T-helper 17 cell (primary cell): ENCODE results near the gene MARVELD2. TPM values are rescaled to one million over a fixed set of nuclear protein-coding genes. Genes with fewer than 3 reads are reported as not detected.
"Not testable (repeated sequence)": the region's sequence is repeated elsewhere in the genome, so short reads cannot be mapped to it uniquely, and the experiment has no call there.

Experiments used
- ATAC-seq: fragments of 150-1000 bp; cut with Tn5 transposase; 2 replicates; pipeline ENCODE4 v1.10.0; 2021; ENCODE audit warnings: mild to moderate bottlenecking, moderate library complexity
- DNase-seq, 3 donors: peaks; one replicate each; pipeline versions ENCODE4 v3.0.0 to v3.0.0-alpha.2; 2020 to 2021
- H3K9me3 ChIP-seq: one replicate; pipeline ENCODE4 v1.7.0; 2013; ENCODE audit warnings: low read length, mild to moderate bottlenecking; ENCODE audit not compliant: control insufficient read depth, poor library complexity, severe bottlenecking
- H3K27ac Mint-ChIP-seq: one replicate; pipeline ENCODE4 v1.8.0; 2022; ENCODE audit warnings: mild to moderate bottlenecking, moderate library complexity, mixed read lengths
- H3K27me3 Mint-ChIP-seq: one replicate; pipeline ENCODE4 v1.8.0; 2022; ENCODE audit warnings: mixed read lengths
- H3K36me3 Mint-ChIP-seq: one replicate; pipeline ENCODE4 v1.8.0; 2022; ENCODE audit warnings: low read depth, mixed read lengths
- H3K4me1 Mint-ChIP-seq: one replicate; pipeline ENCODE4 v1.8.0; 2022; ENCODE audit warnings: mild to moderate bottlenecking, mixed read lengths
- H3K4me3 Mint-ChIP-seq: one replicate; pipeline ENCODE4 v1.8.0; 2022; ENCODE audit warnings: mild to moderate bottlenecking, moderate library complexity, mixed read lengths
- total RNA-seq, 4 donors: library from RNA in 2 of 4; stranded (reverse) in 2 of 4; gene quantifications; one replicate each; pipeline ENCODE4 v1.2.3 and lab custom pipeline; 2022 to 2026

MARVELD2 gene
- total RNA-seq, 2 donors from 2014 or later, result 0.12 to 0.26 TPM

DNA sequence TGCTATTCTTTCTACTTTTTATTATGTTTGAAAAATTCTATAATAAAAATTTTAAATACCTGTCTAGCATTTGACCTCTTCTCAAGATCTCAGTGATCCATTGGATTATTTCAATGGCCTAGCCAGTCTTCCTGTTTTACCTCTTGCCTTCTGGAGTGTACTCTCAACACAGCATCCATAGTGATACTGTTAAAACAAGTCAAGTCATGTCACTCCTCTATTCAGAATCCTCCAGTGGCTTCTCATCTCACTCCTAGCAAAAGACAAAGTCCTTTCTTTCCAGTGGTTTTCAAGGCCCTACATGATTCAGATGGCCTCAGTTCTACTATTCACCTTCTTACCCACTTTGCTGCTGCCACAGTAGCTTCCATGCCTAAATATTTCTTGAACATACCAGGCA lies 1.8 kb downstream of the MARVELD2 start:
- H3K4me1 Mint-ChIP-seq, result peaks cover 6% of the 10 kb centered on the region
- no peak overlapping the region for H3K27ac Mint-ChIP-seq
- DNase-seq, result no peak
- H3K4me3 Mint-ChIP-seq, result no peak overlapping the region
- peaks cover 5% of the 10 kb centered on the region for H3K36me3 Mint-ChIP-seq
- ATAC-seq, result no peak
- no peaks in the 10 kb centered on the region for H3K9me3 ChIP-seq
- H3K27me3 Mint-ChIP-seq, result no peaks in the 10 kb centered on the region

DNA sequence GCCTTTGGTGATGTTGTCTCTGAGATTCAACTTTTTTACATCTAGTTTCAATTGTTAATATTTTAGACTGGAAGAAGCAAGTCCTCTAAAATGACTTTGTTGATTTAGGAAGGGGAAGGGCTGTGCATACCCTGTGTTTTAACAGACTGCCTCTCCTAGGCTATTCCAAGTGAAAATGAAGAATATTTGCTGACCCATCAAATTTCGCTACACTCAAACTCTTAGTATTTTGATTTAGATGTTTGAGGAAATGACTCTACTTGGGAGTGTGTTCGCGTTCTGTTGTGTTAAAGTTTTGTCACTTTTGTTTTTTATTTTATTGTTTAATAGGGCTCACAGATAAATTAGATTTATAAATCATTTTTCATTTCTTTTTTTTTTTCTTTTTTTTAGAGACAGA lies 3.6 kb downstream of the MARVELD2 start:
- no peak for DNase-seq
- peaks cover 4% of the 10 kb centered on the region for H3K36me3 Mint-ChIP-seq
- H3K4me3 Mint-ChIP-seq, result no peak overlapping the region
- no peaks in the 10 kb centered on the region for H3K27me3 Mint-ChIP-seq
- H3K4me1 Mint-ChIP-seq, result peaks cover 6% of the 10 kb centered on the region
- no peak overlapping the region for H3K27ac Mint-ChIP-seq
- no peak for ATAC-seq
- no peaks in the 10 kb centered on the region for H3K9me3 ChIP-seq

DNA sequence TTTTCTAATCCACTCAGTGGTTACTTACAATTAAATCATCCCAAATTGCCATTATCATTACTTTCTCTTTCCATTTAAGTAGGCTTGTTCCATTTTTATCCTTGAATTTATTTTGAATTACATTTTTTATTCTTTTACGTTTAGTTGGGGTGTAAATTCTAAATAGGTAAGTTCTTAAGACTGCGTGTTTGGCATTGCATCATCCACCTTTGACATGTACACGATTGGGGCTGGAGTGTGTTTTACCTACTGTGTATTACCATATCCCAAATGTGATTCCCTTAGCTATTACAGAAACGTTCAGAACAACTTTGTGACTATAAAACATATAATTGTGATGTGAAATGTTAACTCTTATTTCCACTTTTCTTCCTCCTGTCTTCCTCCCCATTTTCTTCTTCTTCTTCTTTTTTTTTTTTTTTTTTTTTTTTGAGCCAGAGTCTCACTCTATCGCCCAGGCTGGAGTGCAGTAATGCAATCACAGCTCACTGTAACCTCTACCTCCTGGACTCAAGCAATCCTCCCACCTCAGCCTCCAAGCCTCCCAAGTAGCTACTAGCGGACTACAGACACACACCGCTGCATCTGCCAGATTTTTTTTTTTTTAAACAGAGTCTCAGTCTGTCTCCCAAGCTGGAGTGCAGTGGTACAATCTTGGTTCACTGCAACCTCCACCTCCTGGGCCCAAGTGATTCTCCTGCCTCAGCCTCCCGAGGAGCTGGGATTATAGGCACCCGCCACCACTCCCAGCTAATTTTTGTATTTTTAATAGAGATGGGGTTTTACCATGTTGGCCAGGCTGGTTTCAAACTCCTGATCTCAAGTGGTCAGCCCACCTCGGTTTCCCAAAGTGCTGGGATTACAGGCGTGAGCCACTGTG lies 16.7 kb downstream of the MARVELD2 start:
- Mint-ChIP-seq H3K27me3 (no peaks in the 10 kb centered on the region), H3K36me3 (no peaks in the 10 kb centered on the region), H3K4me3 (no peak overlapping the region)

DNA sequence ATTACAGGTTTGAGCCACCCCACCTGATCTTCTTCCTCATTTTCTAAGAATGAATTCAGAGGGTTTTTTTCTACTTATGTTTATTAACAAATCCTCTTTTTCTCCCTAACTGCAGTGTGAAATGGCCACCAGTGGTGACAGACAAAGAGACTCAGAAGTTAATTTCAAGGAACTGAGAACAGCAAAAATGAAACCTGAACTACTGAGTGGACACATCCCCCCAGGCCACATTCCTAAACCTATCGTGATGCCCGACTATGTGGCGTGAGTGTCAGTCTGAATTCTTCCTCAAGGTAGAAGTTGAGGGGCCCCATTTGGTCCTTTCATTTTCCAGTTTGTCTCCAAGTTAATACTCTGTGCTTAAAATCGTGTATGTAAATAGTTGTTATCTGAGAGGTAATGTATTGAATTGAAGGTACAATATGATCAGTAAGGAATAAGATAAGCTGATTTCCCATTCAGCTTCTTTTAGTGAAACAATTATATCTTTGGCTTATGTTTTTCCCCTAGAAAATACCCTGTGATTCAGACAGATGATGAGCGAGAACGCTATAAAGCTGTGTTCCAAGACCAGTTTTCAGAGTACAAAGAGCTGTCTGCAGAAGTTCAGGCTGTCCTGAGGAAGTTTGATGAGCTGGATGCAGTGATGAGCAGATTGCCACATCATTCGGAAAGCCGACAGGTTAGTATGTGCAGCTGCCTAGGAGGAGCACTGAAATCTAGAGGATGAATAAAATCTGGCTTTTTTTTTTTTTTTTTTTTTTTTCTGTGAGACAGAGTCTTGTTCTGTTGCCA lies 17.7 kb downstream of the MARVELD2 start:
- no peaks in the 10 kb centered on the region for H3K9me3 ChIP-seq
- H3K4me1 Mint-ChIP-seq, result peaks cover 2% of the 10 kb centered on the region
- no peak overlapping the region for H3K4me3 Mint-ChIP-seq
- DNase-seq (no peak), ATAC-seq (no peak)
- H3K36me3 Mint-ChIP-seq, result no peaks in the 10 kb centered on the region
- no peak overlapping the region for H3K27ac Mint-ChIP-seq
- no peaks in the 10 kb centered on the region for H3K27me3 Mint-ChIP-seq

More for the DNA sequence above, 16.7 kb downstream of the MARVELD2 start:
- DNase-seq (no peak), ATAC-seq (no peak)
- Mint-ChIP-seq H3K4me1 (peaks cover 2% of the 10 kb centered on the region), H3K27ac (peak overlapping the region; percentile 14)
- H3K9me3 ChIP-seq, result no peaks in the 10 kb centered on the region

DNA sequence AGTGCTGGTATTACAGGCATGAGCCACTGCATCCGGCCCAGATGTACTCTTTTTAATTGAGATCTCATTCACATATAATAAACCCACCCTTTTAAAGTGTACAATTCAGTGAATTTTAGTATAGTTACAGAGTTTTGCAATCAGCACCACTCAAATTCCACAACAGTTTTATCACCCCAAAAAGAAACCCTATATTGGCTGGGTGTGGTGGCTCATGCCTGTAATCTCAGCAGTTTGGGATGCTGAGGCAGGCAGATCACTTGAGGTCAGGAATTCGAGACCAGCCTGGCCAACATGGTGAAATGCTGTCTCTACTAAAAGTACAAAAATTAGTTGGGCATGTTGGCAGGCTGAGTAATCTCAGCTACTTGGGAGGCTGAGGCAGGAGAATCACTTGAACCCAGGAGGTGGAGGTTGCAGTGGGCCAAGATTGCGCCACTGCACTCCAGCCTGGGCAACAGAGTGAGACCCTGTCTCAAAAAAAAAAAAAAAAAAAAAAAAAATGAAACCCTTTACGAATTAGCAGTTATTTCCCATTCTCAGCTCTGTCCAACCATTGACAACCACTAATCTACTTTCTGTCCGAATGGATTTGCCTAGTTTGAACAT lies 20.5 kb downstream of the MARVELD2 start:
- not testable (repeated sequence) for H3K27me3 Mint-ChIP-seq, H3K9me3 ChIP-seq, H3K36me3 Mint-ChIP-seq, ATAC-seq, DNase-seq, H3K27ac Mint-ChIP-seq, H3K4me1 Mint-ChIP-seq, H3K4me3 Mint-ChIP-seq

DNA sequence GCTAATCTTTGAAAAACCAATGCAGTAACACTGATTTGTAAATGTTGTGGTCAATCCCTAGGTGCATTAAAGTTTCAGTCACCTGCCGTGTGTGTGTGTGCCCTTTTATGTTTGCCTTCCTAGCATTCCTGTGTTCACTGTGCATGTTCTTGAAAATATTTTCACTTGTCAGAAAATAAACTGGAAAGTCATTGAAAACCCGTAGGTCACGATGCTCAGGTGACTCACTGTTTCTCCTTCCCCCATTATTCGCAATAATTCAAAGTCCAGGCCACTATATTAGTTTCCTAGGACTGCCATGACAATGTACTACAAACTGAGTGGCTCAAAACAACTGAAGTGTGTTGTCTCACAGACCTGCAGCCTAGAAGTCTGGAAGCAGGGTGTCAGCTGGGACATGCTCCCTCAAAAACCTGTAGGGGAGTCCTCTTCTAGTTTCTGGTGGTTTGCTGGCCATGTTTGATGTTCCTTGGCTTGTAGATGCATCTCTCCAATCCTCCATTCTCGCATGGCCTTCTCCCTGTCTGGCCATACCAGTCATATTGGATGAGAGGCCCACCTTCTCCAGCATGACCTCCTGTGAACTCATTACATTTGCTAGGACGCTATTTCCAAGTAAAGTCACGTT lies 29.3 kb downstream of the MARVELD2 start:
- Mint-ChIP-seq H3K4me1 (no peaks in the 10 kb centered on the region), H3K27me3 (no peaks in the 10 kb centered on the region), H3K4me3 (no peak overlapping the region), H3K27ac (no peak overlapping the region), H3K36me3 (no peaks in the 10 kb centered on the region)
- no peaks in the 10 kb centered on the region for H3K9me3 ChIP-seq
- ATAC-seq, result no peak
- DNase-seq, result no peak

DNA sequence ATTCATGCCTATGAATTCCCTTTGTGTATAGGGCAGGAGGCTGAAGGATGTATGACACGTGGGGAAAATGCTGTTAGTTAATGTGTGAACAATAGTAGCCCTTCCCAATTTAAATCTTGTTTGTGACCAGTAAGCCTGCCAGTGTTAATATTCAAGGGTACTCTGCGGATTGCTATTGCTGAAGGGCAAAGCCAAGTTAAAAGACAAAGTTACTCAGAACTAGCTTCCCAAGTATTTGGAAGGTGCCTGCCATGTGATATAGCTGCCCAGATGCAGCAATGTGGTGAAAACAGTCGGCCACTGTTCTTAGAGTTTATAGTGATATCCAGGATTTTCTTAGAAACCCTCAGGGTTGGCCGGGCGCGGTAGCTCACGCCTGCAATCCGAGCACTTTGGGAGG lies 34.6 kb downstream of the MARVELD2 start:
- ATAC-seq, result no peak
- DNase-seq, result no peak
- no peaks in the 10 kb centered on the region for H3K36me3 Mint-ChIP-seq
- H3K4me3 Mint-ChIP-seq, result no peak overlapping the region
- H3K9me3 ChIP-seq, result no peaks in the 10 kb centered on the region
- no peak overlapping the region for H3K27ac Mint-ChIP-seq
- peaks cover under 1% of the 10 kb centered on the region for H3K27me3 Mint-ChIP-seq
- H3K4me1 Mint-ChIP-seq, result no peaks in the 10 kb centered on the region

DNA sequence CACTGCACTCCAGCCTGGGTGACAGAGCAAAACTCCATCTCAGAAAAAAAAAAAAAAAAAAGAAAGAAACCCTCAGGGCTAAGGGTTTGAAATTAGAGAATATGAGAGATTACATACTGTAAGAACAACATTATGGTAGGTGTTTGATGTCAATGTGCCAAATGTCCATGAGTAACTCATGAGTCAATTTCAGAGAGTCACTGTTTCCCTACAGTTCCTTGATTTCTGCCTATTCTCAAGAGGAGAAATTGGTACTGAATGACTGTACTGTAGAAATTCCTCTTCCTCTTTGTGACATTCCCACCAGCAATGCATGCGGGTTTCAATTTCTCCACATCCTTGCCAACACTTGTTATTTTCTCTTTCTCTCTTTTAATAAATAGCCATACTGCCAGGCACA lies 35.2 kb downstream of the MARVELD2 start:
- H3K9me3 ChIP-seq, result no peaks in the 10 kb centered on the region
- Mint-ChIP-seq H3K4me1 (no peaks in the 10 kb centered on the region), H3K27ac (no peak overlapping the region), H3K27me3 (peaks cover 5% of the 10 kb centered on the region), H3K36me3 (no peaks in the 10 kb centered on the region), H3K4me3 (no peak overlapping the region)
- no peak for DNase-seq
- ATAC-seq, result no peak

DNA sequence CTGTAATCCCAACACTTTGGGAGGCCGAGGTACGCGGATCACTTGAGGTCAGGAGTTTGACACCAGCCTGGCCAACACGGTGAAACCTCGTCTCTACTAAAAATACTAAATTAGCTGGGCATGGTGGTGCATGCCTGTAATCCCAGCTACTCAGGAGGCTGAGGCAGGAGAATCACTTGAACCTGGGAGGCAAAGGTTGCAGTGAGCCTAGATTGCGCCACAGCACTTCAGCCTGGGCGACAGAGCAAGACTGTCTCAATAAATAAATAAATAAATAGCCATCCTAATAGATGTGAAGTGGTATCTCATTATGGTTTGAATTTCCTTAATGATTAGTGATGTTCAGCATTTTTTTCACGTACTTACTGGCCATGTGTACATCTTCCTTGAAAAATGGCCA lies 35.6 kb downstream of the MARVELD2 start:
- H3K4me3 Mint-ChIP-seq, ATAC-seq, H3K27ac Mint-ChIP-seq, H3K27me3 Mint-ChIP-seq, H3K4me1 Mint-ChIP-seq, H3K9me3 ChIP-seq, DNase-seq, H3K36me3 Mint-ChIP-seq: not testable (repeated sequence)

DNA sequence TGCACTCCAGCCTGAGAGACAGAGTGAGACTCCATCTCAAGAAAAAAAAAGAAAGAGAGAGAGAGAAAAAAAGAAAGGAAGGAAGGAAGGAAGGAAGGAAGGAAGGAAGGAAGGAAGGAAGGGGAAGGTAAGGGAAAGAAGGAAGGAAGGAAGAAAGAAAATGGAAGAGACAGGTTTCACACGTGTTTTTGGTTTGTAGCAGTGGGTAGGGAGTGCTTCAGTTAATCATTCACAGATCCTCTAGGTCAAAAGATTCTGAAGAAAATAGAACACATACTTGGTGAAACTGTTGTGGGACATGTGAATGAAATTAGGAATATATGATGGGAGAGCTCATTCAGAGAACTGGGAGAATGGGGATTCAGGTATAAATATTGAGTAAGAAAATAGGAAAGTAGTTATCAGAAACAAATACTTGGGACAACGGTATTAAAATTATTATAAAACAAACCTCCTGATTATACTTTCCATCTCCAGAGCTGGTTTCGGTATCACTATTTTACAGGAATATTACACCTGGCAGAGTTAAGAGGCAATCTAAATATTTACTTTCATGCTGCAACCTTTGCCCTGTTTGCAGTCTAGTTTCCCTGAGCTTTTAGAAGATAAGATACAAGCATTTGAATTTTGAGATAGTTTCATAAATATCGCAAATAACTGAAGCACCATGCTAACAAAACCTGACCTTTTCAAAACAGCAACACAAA lies 37.2 kb downstream of the MARVELD2 start:
- peaks cover 5% of the 10 kb centered on the region for H3K27me3 Mint-ChIP-seq
- DNase-seq (no peak), ATAC-seq (no peak)
- no peak overlapping the region for H3K4me3 Mint-ChIP-seq
- no peaks in the 10 kb centered on the region for H3K4me1 Mint-ChIP-seq
- no peaks in the 10 kb centered on the region for H3K9me3 ChIP-seq
- H3K36me3 Mint-ChIP-seq, result no peaks in the 10 kb centered on the region
- no peak overlapping the region for H3K27ac Mint-ChIP-seq

DNA sequence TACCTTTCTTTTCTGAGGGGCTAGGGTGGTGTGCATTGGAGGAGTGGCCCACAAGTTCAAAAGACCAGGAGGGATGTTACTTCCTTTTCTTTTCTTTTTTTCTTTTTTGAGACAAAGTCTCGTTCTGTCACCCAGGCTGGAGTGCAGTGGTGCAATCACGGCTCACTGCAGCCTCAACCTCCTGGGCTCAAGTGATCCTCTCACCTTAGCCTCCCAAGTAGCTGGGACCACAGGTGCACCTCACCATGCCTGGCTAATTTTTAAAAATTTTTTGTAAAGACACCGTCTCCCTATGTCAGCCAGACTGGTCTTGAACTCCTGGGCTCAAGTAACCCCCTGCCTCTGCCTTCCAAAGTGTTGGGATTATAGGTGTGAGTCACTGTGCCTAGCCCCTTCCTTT lies 38.6 kb downstream of the MARVELD2 start:
- not testable (repeated sequence) for DNase-seq, ATAC-seq, H3K4me3 Mint-ChIP-seq, H3K27ac Mint-ChIP-seq, H3K27me3 Mint-ChIP-seq, H3K36me3 Mint-ChIP-seq, H3K4me1 Mint-ChIP-seq, H3K9me3 ChIP-seq

DNA sequence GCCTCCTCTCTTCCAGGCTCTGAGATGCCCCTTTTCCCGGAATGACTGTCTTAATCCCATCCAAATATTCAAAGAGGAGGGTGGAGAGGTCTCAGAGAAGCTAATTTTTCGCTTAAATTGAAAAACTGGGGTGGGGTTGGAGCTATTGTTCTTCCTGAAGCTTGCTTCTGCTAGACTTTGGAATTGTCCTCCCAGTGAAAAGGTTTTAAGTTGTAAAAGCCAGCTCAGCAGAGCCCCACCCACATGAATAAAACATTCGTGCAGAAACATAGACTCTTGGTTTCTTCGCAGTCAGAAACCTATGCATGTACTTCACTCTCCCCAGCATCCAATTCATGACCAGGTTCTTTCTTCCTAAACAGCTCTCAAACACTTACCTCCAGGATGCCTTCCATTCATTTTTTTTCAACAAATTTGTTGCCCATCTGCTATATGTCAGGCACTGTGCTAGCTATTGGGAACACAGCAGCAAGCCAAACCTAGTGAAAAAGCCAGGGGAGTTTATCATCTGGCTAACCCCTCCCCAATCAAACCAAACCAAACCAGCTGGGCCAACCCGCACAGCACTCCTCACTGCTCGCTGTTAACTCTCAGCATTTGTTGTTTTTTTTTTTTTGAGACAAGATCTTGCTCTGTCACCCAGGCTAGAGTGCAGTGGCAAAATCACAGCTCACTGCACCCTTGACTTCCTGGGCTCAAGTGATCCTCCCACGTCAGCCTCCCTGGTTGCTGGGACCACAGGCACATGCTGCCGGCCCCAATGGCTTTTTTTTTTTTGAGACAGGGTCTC lies 39.7 kb downstream of the MARVELD2 start:
- no peak for DNase-seq
- H3K36me3 Mint-ChIP-seq, result no peaks in the 10 kb centered on the region
- H3K27ac Mint-ChIP-seq, result no peak overlapping the region
- no peak for ATAC-seq
- H3K27me3 Mint-ChIP-seq, result peaks cover 14% of the 10 kb centered on the region
- H3K4me1 Mint-ChIP-seq, result no peaks in the 10 kb centered on the region
- no peaks in the 10 kb centered on the region for H3K9me3 ChIP-seq
- H3K4me3 Mint-ChIP-seq, result no peak overlapping the region
